ENCODE data around the gene CSAD.

DNA sequence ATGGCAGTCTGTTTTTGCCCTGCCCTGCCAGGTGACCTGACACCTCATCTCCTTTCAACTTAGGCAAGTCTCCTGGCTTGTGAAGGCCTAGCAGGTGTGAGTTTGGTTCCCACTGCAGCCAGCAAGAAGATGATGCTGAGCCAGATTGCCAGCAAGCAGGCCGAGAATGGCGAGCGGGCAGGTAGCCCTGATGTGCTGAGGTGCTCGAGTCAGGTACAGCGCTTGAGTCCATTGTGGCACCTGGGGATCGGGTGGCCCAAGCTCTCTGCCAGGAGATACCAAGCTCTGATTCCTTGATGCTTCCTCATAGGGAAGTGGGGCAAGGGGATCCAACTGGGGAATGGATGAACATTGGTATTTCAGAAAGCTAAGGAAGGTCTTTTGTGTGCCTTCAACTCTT lies 4.1 kb upstream of the CSAD start:
- TF ChIP-seq CTBP1 (IDR thresholded peaks at IDR 0.05; ENCODE audit: borderline replicate concordance) = no peak
- no peak for TF ChIP-seq ELF4 (IDR thresholded peaks at IDR 0.05)
- no peak for TF ChIP-seq LEF1 (IDR thresholded peaks at IDR 0.05; ENCODE audit: borderline replicate concordance)

All from HEK293T (cell line).